Nephron progenitor cell (in vitro differentiated cells): Measurements from ENCODE around the gene RYR3.

ENCODE experiments used
- DNase-seq: peaks from one replicate; pipeline ENCODE4 v3.0.0; 2021
- H3K27ac Mint-ChIP-seq: 2 replicates; pipeline ENCODE4 v1.8.0; 2021; ENCODE audit warnings: mild to moderate bottlenecking, moderate library complexity, mixed read lengths
- H3K27me3 Mint-ChIP-seq: 2 replicates; pipeline ENCODE4 v1.8.0; 2021; ENCODE audit warnings: mild to moderate bottlenecking, low read depth, mixed read lengths; ENCODE audit not compliant: poor library complexity
- H3K36me3 Mint-ChIP-seq: 2 replicates; pipeline ENCODE4 v1.8.0; 2021; ENCODE audit warnings: low read depth, mixed read lengths
- H3K4me1 Mint-ChIP-seq: 2 replicates; pipeline ENCODE4 v1.8.0; 2021; ENCODE audit warnings: mixed read lengths
- H3K4me3 Mint-ChIP-seq: 2 replicates; pipeline ENCODE4 v1.8.0; 2021; ENCODE audit warnings: mild to moderate bottlenecking, moderate library complexity, mixed read lengths
- H3K9me3 Mint-ChIP-seq: 2 replicates; pipeline ENCODE4 v1.8.0; 2021; ENCODE audit warnings: mild to moderate bottlenecking, moderate library complexity, mixed read lengths
- TF ChIP-seq, protein P1 (sequence below): fragments of 200-600 bp; sonication (generic); IDR thresholded peaks from 2 replicates; pipeline ENCODE4 v1.5.0; 2021; ENCODE audit warnings: antibody characterized with exemption

Gene RYR3

DNA sequence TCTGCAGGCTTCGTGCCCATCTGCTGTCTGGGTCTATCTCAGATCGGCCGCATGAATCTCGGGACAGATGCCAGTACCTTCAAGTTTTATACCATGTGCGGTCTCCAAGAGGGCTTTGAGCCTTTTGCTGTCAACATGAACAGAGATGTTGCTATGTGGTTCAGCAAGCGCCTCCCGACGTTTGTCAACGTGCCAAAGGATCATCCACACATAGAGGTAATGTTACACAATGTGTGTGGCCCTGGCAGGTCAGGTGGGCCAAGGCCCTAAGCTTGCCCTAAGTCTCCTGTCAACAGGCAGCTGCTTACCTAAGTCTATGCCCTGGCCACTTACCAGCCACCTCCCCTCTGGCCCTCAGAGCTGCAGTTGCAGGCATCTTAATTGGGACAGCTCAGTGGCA lies 333.5 kb downstream of the RYR3 start:
- TF ChIP-seq, protein P1, sequence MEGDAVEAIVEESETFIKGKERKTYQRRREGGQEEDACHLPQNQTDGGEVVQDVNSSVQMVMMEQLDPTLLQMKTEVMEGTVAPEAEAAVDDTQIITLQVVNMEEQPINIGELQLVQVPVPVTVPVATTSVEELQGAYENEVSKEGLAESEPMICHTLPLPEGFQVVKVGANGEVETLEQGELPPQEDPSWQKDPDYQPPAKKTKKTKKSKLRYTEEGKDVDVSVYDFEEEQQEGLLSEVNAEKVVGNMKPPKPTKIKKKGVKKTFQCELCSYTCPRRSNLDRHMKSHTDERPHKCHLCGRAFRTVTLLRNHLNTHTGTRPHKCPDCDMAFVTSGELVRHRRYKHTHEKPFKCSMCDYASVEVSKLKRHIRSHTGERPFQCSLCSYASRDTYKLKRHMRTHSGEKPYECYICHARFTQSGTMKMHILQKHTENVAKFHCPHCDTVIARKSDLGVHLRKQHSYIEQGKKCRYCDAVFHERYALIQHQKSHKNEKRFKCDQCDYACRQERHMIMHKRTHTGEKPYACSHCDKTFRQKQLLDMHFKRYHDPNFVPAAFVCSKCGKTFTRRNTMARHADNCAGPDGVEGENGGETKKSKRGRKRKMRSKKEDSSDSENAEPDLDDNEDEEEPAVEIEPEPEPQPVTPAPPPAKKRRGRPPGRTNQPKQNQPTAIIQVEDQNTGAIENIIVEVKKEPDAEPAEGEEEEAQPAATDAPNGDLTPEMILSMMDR: no peak
- H3K9me3 Mint-ChIP-seq: no peaks in the 10 kb centered on the region
- H3K4me3 Mint-ChIP-seq: no peak overlapping the region
- H3K4me1 Mint-ChIP-seq: peaks cover 25% of the 10 kb centered on the region
- no peak overlapping the region for H3K27ac Mint-ChIP-seq
- no peaks in the 10 kb centered on the region for H3K36me3 Mint-ChIP-seq
- no peak for DNase-seq
- peaks cover 17% of the 10 kb centered on the region for H3K27me3 Mint-ChIP-seq

DNA sequence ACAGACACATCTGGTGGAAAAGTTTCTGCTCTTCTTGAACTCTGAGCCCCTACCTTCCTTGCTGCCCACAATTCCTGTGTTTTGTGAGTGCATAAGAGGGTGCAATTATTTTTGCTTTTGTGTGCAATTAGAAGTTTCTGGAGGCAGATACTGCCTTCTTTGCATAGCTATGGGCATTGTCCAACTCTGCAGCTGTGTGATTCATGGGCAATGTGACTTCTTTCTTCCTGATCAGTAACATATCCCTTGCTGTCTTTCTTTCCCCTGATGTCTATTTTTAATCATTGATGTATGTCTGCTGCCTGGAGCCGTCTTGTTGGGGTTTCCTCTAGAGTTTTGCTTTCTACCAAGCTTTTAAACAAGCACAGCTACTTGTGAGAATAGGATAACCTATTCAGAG lies 336.0 kb downstream of the RYR3 start:
- peaks cover 13% of the 10 kb centered on the region for H3K27me3 Mint-ChIP-seq
- peaks cover 25% of the 10 kb centered on the region for H3K4me1 Mint-ChIP-seq
- no peak for DNase-seq
- no peak overlapping the region for H3K4me3 Mint-ChIP-seq
- no peaks in the 10 kb centered on the region for H3K36me3 Mint-ChIP-seq
- H3K9me3 Mint-ChIP-seq: no peaks in the 10 kb centered on the region
- TF ChIP-seq, protein P1: no peak
- no peak overlapping the region for H3K27ac Mint-ChIP-seq

DNA sequence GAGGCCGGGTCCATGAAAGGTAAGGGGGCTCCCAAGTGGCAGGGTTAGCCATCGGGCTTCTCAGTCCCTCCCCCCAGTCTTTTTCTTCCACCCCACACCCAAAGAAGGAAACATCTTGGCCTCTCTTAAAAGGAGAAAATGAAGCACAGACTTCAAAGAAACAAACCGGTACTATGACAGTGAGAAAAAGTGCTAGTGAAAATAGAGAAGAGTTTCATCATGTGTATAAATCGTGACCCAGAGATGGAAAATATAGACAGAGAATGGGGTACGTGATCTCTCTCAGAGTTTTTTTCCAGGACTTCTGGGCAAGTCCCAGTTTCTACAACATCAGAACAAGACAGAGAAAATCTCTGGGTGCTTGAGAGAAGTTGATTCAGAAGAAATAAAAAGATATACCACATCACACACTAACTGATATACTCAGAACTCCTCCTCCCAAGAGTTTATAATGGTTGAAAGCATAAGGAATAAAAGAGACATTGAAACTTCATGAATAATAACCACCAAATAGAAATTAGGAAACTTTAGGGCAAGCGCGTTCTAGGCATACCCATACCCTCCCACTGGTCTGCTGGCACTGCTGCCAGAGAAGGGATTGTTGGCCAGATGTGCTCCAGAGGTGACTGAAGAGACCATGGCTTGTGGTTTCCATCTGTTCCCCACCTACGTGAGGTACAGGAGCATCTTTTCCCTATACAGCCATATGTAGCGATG lies 338.6 kb downstream of the RYR3 start:
- H3K36me3 Mint-ChIP-seq: no peaks in the 10 kb centered on the region
- H3K9me3 Mint-ChIP-seq: no peaks in the 10 kb centered on the region
- H3K4me3 Mint-ChIP-seq: no peak overlapping the region
- H3K27me3 Mint-ChIP-seq: peaks cover 3% of the 10 kb centered on the region
- TF ChIP-seq, protein P1: no peak
- no peak for DNase-seq
- H3K27ac Mint-ChIP-seq: no peak overlapping the region
- H3K4me1 Mint-ChIP-seq: peaks cover 25% of the 10 kb centered on the region

DNA sequence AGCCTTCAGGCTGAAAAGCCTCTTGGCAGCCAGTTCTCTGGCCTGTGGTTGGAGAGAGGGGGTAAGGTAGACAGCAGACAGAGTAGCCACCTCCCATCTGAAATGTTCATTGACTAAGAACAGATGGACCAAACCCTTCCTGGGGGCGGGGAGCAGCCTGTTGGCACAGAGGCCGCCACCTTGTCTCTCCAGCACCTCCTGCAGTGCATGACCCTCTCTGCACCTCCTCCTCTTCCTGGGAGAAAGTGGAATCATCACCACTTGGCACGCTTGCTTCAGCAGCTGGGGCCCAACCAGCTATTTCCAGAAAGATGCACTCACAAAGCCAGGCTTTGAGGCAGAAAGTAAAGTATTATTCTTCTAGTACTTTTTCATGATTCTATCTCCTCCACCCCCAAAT lies 344.1 kb downstream of the RYR3 start:
- TF ChIP-seq, protein P1: no peak
- peaks cover 10% of the 10 kb centered on the region for H3K4me1 Mint-ChIP-seq
- no peak overlapping the region for H3K27ac Mint-ChIP-seq
- H3K9me3 Mint-ChIP-seq: peaks cover 8% of the 10 kb centered on the region
- peaks cover 6% of the 10 kb centered on the region for H3K27me3 Mint-ChIP-seq
- H3K36me3 Mint-ChIP-seq: no peaks in the 10 kb centered on the region
- no peak for DNase-seq
- no peak overlapping the region for H3K4me3 Mint-ChIP-seq

DNA sequence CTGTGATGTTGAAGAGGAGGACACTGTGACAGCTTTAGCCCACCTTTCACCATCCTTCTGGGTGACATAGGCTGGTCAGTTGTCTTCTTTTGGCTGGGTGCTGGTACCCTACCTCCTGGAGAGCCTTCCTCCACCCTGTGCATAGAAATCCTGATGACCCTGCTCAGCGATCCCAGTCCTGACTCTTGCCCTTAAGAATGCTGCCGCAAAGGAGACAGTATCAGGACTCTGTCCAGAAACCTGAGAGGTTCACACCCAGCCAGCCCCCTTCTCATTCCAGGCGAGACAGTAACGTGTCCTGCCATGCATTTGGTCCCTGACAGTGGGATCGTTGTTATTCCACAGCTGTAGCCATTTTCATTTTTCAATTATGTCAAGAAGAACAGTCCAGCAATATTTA lies 344.7 kb downstream of the RYR3 start:
- Mint-ChIP-seq H3K27me3 (peaks cover 6% of the 10 kb centered on the region), H3K27ac (peak overlapping the region; percentile 13), H3K4me3 (no peak overlapping the region), H3K36me3 (no peaks in the 10 kb centered on the region), H3K4me1 (peaks cover 10% of the 10 kb centered on the region), H3K9me3 (peaks cover 8% of the 10 kb centered on the region)
- TF ChIP-seq, protein P1: no peak
- peak; percentile 9 for DNase-seq

DNA sequence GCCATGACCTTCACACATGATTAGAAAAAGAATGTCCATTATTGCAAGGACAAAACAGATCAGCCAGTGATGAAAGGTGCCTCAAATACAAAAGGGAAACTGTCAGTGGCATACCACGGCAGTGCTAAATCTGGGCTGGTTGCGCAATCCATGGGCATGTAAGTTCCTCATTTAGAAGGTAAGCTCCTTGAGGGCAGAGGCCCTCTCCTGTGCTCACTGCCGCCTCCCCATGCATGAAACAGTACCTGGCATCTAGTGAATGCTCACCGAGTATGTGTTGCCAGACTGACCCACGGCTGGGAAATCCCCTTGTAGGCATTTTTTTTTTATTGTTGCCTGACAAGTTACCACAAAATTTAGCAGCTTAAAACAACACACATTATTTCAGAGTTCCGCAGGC lies 345.4 kb downstream of the RYR3 start:
- Mint-ChIP-seq H3K27me3 (peaks cover 6% of the 10 kb centered on the region), H3K4me3 (no peak overlapping the region), H3K36me3 (no peaks in the 10 kb centered on the region), H3K9me3 (peaks cover 8% of the 10 kb centered on the region), H3K4me1 (peaks cover 10% of the 10 kb centered on the region), H3K27ac (no peak overlapping the region)
- TF ChIP-seq, protein P1: no peak
- DNase-seq: no peak
